ENCODE data around the gene CAV3.

CAV3 gene

DNA sequence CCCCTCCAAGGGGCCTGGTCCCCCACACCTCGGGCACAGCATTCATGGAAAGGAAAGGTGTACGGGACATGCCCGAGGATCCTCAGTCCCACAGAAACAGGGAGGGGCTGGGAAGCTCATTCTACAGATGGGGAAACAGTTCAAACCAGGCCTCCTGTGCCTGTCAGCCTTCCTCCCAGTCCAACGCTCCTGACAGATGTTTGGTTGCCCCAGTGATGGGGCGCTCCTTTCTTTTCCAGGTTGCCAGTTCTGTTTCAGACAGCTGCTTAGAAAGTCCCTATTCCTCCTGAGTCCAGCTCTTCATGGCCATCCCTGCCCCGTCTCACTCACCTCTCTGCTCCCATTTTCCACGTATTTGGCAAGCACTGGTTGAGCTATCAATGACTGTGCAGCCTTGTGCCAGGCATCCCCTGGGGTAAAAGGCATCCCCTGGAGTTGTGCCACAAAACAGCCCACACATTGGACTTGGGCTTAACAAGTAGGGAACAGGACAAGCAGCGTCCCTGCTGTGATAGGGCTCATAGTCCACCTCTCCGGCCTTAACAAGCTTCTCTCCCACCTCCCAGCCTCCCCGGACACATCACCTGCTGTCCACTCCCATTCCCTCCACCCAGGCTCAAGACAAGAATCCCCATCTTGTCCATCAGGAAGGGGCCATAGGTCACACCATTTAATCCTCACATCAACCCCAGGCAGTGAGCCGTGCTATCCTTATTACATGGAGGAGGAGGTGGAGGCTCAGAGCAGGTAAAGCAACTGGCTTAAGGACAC lies 29.2 kb downstream of the CAV3 start:
- DNase-seq, result no peak

DNA sequence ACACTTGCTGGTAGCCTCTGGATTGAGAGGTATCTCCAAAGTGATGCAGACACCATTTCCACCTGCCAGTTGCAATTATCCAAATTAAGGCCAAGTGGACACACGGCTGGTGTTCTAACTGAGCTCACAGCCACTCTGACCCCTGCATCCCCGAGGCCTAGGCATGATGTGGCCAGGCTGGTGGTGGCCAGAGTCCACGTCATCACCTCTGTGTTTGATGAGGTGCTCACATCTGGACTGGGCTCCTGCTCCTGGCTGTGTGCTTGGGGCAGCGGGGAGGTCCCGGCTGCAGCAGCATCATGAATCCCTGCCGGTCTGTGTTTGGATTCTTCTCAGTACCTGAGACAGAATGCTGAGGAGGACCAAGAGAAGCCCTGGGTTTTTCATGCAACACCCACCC lies 30.9 kb downstream of the CAV3 start:
- no peak for DNase-seq

DNA sequence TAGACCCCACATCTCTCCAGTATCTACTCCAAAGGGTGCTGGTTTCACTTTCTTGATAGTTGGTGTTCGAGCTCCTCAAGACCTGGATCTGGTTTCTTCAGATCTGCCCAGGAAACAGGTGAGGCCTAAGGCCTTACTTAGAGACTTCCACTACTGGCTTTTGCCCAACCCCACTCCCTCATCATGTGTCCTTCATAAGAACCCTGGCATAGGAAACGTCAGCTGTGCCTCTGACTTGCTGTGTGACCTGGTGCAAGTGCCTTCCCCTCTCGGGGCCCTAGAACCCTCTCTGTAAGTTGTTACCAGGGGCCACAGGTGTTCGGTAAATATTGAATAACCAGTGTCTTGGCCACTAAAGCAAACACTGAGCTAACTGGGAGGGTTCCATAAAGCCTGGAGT lies 31.9 kb downstream of the CAV3 start:
- no peak for DNase-seq

DNA sequence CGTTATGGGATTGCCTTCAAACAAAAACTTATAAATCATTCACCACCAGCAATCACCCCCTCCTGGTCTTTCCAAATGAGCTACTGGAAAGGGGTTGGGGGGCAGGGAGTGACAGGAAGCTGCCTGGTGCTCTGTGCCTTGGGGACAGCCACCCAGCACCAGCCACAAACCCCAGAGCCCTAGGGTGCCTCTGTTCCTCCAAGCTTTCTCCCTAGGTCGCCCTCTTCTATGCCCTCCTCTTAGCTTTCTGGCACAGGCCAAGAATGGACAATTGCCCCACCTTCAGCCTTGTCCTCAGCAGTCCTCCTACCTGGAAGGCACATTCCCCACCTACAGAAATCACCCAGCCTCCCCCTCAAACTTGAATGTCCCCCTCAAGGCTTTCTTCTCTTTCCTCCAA lies 32.5 kb downstream of the CAV3 start:
- no peak for DNase-seq

DNA sequence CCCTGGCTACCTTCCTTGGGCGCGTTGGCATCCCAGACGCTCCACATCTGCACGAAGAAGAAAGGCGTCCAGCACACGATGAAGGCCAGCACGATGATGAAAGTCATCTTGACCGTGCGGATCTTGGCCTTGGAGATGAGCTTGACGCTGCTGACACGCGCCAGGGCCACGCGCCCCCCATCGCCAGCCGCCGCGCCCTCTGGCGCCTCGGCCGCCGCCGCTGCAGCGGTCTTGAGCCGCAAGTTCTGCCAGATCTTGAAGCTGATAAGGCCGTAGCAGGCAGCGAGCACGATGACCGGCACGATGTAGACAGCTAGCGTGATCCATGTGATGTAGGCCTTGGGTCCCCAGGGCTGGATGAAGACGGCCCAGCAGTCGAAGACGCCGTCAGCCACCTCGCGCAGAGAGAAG lies 33.7 kb downstream of the CAV3 start:
- DNase-seq, result no peak

DNA sequence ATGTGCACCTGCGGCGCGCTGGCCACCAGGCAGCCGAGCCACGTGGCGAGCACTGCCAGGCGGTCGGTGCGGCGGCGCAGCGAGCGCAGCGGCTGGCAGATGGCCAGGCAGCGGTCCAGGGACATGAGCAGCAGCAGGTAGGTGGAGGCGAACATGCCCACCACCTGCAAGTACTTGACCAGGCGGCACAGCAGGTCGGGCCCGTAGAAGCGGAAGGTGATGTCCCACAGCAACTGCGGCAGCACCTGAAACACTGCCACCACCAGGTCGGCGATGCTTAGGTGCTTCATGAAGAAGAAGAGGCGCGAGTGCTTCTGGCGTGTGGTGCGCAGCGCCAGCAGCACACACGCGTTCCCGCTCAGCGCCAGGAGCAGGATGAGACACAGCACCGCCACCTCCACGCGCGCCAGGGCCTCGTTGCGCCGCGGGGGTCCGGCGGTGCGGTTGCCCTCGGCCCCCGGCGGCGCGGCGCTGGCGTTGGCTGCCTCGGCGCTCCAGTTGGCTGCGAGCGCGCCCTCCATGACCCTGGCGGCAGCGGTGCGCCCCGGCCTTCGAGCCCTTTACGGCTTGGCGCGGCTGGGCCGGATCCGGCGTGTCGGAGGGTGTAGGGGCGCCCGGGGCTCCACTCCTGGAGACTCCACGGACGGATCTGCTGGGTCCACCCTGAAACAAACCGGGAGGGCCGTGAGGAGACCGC lies 34.2 kb downstream of the CAV3 start:
- DNase-seq, result no peak

DNA sequence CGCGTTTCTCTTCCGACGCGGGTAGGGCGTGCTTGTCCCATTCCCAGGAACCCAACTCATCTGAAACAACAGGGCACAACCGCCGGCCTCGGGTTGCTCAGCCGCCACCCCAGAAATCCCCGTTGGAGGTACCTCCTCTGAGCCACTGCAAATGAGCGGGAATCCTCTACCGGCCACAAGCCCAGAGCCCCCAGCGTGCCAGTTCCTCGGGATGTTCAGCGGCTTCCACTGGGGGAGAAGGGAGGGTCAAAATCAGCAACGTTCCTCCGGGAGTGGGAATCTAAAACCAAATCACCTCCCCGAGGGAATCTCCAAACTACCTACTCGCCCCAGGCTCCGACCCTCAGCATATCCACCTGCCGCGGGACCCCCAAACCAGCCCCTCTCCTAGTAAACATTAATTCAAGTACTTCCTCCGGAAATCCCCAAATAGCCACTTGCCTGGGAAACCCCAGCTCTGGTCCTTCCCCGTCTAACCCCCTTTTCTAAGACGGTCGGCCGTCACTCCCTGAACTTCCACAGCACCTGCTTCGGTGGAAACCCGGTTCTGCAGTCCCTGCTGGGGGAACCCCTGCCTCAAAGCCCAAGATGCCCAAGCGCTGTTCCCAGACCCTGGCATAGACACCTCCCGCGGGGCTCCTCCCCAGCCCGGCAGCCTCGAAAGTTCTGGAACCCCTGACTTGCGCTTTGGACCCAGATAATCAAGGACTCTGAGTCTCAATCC lies 34.9 kb downstream of the CAV3 start:
- DNase-seq, result no peak

DNA sequence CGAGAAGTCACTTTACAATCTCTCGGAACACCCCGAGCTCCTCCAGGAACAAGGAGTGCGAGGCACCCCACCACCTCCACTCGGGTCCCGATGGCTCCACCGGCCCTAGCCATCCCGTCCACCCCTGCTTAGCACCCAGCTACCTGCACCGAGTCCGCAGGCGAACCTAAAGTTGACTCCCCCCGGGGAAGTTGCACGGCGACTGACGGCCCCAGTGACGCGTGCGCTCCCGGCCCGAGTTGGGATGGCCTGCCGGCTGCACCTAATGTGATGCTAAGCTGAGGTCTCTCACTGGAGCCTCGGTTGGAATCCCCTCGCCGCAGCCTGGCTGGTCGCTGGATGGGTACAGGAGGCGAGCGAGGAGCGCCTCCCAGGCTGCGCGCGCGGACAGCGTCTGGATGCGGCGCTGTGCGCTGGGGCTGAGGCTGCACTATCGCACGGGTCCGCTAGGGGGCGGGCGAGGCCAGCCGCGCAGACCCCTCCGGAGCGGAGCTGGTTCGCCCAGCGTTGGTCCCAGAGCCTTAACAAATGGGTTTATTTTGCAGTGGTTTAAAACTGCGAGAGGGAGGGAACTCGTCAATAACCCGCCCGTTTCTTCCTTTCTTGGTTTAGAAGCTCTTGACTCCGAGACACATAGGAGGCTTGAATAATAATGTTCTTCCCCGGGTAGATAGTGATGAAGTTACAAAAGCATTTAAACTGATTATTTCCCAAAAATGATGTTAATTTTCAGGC lies 35.7 kb downstream of the CAV3 start, which contains the start of gene OXTR:
OXTR (minus strand) TSS at position 526 of the 735 bp plus-strand sequence. CDS start 1,426 bp downstream, outside the sequence.
- DNase-seq, result no peak

DNA sequence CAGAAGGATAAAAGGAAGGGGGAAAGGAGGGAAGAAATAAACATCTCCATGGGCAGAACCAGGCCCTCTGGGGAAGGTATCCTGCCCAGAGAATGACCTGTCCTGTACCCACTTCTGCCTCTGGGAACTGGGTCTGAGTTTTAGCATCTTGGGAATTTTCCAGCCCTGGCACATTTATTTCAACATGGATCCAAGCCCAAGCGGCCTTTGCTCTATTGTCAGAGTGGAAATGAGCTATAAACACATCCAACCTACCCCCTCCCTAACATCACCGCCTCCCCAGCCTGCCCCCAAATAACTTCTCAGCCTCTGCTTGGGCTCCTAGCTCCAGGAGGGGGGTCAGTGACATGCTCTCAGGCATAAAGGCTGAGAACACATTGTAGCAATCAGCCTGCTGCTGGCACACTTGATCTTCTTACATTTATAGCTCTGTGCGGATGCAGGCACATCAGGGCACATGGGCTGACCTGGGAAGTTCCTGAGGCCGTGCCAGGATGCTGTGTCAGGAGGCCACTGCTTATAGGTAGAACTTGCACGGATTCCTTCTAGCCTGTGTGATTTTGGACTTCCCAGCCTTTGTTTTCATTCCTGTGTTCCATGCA lies 40.4 kb downstream of the CAV3 start:
- no peak for DNase-seq

DNA sequence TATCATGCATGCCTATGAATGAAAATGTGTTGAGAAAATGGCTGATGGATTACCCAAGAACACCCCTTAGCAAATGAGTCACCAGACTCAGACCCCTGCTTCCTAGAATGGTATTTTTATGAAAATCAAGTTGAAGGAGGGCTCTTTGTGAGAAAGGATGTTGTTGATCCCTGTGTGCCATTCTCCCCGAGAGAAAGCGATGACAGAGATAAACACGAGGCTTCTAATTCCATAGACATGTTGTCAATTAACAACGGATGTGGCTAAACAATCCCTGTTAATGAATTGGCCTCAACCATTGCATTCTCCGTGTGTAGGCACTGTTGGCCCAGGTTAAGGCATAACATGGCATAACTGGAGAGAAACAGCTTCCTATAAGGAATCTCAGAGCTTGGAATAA lies 41.6 kb downstream of the CAV3 start:
- no peak for DNase-seq

DNA sequence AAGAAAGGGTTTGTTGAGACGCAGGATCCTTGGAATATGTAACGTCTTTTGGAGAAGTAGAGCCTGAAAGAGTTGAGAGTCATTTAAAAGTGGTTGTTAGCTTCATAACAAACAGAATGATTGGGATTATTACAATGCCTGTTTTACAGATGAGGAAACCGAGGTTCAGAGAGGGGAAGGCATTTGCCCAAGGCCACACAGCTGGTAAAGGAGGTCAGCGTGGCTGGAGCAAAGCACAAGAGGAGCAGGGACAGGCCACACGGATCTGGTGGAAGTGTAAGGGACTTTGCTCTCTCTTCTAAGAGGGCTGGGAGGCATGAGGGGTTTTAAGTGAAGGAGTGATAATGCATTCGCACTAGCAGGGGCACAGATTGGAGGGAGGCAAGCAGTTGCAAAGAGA lies 42.0 kb downstream of the CAV3 start:
- no peak for DNase-seq

DNA sequence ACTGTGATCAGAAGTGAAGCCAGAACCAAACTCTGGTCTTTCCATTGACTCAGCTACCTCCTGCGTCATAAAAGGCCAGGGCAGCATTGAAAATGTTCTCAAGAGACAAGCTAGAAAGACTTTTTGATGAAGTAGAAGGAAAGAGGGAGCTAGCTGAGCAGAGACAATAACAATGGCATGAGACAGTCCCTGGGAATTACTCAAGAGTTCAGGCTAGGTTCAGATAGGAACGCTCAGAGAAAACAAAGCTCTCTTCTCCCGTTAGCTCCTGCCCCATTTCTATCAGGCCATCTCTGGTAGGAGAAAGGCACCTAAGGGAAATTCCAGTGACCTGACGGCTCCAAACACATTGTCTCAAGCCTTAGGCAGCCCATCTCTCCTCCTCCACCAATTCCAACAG lies 42.8 kb downstream of the CAV3 start:
- DNase-seq, result no peak

DNA sequence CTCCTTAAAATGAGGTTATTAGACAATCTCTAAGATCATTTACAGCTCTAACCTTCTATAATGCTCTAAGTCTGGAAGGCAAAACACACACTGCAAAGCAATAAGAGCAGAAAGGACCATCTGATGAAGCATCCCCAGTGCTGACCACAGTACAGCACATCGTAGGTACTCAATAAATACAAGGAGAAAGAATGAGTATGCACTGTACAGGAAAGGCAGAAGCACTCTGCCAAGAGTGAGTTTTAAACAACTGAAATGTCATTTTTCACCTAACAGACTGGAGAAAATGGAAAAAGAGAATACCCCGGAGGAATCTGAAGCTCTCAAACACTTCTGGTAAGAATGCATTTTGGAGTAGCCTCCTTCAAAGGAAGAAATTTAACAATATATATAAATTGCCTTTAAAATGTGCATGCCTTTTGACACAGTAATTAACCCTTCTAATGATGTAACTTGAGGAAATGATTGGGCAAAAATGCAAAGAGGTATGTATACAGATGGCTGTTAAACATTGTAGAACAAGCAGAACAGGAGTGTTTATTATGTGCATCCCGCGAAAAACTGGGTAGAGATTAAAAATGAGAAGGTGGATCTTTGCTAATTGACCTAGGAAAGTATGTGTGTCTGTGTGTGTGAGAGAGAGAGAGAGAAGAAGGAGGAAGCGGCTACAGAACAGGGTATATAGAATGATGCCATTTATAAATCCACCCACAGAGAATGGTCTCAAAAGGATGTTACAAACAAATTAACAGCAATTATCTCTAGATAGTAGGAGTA lies 43.8 kb downstream of the CAV3 start:
- DNase-seq, result peak; percentile 11

DNA sequence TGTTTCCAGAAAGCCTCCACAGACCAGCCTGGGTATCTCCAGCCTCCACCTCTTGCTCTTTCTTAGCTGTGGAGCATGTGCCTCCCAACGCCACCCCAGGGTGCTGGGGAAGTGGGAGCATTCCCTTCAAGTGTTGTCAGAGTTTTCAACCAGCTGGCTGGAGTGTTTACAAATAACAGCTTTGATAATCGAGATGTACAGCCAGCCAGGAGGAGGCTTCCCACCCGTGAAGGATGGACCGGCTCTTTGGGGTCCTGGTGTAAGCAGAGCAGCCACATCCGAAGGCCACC lies 44.3 kb downstream of the CAV3 start:
- no peak for DNase-seq

DNA sequence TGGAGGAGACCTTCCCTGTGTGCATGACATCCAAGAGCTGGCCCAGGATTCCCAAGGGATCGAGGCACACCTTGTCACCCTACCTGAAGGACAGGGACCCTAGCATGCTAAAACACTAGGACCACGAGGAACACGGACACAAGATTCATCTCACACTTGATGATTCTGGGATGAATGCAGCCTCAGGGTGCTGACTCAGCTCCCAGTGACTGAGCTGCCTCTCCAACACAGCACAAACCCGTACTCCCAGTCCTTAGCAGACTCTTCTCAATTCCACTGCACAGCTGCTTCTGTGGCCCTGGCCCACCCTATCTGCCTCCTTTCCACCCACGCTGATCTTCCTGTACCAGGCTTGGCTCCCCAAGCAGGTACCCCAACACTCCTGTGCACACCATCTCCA lies 44.9 kb downstream of the CAV3 start:
- no peak for DNase-seq

DNA sequence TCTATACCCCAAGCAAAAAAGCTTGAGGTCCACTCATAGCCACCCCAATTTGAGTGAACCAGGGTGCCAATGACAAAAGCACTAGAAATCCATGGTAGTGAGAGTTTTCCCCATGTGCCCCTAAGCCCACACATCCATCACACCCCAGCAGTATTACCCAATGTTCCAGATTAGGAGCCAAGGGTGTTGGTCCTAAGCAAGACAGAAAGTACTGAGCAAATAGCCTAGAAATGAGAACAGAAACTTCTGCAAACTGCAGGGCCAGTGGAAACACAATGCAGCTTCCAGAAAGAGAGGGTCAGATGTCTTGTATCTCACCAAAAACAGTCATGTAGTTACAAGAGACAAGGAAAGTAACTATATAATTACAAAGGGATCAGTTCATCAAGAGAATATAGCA lies 46.7 kb downstream of the CAV3 start:
- DNase-seq, result peak; percentile 83

DNA sequence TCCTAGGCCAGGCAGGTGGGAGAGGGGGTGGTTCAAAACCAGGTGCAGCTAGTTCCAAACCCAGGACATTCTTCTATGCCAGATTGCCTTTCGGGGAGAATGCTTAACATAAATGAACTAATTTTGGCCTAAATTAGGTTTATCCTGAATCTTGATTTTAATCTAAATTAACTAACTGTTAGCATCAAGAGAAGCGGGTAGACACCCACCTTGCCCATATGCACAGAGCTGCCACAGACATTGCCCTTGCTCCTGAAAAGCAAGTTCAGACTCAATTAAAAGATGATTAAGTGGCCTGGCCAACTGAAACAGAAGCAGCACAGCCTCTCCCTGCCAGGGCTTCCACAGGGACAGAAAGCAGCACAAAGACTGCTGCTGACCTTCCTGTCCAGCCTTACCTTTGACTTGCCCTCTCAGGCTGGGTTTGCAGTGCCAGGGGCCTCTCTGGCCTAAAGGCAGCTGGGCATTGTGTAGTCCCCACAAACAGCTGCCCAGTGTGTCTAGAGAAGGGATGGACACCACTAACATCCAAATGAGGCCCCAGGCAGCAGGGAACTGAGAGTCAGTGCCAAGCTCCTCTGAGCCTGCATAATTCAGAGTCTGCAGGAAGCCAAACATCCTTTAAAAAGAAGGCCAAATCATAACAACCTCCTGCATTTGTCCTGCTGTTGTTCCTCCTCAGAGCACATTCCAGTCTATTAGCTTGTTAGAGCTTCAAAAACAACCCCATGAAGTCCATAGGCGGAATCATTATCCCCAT lies 51.3 kb downstream of the CAV3 start:
- no peak for DNase-seq

DNA sequence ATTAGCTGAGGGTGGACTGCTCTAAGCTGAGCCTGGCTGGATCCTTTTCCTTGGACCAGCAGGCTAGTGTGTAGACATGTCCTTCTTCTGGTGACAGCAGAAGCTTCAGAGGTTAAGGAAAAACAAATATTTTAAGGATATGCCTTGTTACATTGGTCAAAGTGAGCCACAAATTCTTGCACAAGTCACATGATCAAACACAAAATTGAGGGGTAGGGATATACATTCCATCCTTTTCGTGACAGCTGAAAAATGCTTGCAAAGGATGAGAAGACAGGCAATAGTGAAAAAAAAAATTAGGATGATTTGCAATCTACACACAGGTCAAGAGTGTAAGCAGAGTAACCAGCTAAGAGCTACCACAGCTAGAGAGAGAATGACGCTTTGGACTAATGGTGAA lies 56.9 kb downstream of the CAV3 start:
- DNase-seq, result no peak

DNA sequence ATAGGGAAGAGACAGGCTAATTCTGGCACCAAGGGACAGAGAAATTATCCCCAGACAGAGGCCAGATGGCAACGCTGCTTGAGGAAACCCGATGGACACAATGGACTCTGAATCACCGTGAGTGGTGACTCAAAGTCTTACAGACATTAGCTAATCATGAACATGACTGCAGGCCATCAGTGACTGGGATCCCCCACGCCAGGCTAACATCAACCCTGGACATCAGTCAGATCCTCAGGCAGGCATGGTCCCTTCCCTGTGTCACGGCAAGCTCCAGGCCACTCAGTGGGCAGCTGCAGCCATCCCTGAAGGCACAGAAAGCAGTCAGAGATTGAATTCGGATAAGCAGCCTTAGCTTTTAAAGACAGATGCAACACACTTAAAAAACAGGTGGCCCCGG lies 59.6 kb downstream of the CAV3 start:
- no peak for DNase-seq

DNA sequence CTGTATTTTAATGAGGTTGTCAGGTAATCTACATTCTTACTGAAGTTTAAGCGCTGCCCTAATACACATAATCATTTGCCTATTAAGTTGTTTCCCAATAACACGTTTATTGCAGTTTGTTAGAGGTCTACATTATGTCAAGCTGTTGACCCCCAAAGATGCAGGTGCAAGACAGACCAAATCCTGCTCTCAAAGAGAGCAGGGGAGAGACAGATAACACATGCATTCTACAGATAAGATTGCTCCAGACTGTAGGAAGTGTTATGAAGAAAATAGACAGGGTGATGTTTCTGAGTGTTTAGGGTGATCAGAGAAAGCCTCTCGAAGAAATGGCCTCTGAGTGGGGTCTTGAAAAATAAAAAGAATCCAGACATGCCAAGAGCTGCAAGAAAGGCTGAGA lies 60.6 kb downstream of the CAV3 start:
- no peak for DNase-seq
